Measurements from ENCODE around the gene KRTAP5-3.

DNA sequence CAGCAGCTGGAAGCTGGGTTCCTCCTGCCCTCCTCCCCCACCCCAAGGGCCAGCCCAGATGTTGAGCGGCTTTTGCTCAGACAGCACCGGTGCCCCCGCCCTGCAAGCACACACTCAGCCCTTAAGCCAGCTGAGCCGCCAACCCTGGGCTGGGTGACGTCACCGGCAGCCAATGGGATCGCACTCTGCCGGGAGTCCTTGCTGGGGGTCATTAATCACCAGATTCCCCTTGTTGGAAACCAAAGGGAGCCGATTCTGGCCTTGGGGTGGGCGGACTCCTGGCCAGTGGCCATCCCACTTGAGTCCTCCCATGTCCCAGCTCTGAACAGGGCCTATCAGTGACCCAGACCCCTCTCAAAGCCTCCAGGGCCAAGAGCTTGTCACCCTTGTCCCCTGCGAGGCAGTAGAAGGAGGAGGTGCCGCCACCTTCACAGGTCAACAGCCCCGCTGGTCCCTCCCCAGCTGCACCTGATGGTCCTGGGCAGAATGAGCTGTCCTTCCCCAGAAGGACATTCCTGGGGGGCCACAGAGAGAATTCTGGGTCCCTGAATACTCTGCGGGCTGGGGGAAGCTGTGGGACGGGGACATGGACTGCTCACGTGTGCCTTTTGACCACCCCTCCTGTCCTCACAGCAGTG, 43.6 kb downstream of the KRTAP5-3 start:
- no peak for TF ChIP-seq ELF3 (CRISPR knock-in tag; IDR thresholded peaks at IDR 0.05)
- TF ChIP-seq ASH2L (IDR thresholded peaks at IDR 0.05; ENCODE audit: insufficient read length, low read depth, low read length) = no peak
